OCI-LY1 (cell line): Measurements from ENCODE around the gene TPD52L1.

Source experiments
- EZH2 ChIP-seq: fragments of 200-600 bp; sonication (generic), shearing (Covaris generic); IDR thresholded peaks from 2 replicates; pipeline ENCODE4 v1.8.0; 2017; ENCODE audit warnings: borderline replicate concordance, mixed run types, mild to moderate bottlenecking, antibody characterized with exemption, low read length, moderate library complexity, mixed read lengths
- TF ChIP-seq, protein P1 (sequence below): fragments of 200-600 bp; sonication (generic), shearing (Covaris generic); IDR thresholded peaks from 2 replicates; pipeline ENCODE4 v1.5.1; 2017; ENCODE audit warnings: mild to moderate bottlenecking, antibody characterized with exemption, low read length, moderate library complexity, mixed read lengths

DNA sequence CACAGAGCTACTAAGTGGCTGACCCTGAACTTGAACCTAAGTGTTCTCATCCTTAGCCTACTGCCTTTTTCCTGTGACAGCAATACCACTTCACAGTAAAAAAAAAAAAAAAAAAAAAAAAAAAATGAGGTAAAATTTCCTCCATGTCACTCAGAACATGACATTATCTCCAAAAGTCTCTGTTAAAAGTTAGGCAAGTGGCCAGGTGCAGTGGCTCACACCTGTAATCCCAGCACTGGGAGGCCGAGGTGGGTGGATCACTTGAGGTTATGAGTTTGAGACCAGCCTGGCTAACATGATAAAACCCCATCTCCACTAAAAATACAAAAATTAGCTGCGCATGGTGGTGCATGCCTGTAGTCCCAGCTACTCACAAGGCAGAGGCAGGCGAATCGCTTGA, 159.4 kb downstream of the TPD52L1 start:
- TF ChIP-seq, protein P1, sequence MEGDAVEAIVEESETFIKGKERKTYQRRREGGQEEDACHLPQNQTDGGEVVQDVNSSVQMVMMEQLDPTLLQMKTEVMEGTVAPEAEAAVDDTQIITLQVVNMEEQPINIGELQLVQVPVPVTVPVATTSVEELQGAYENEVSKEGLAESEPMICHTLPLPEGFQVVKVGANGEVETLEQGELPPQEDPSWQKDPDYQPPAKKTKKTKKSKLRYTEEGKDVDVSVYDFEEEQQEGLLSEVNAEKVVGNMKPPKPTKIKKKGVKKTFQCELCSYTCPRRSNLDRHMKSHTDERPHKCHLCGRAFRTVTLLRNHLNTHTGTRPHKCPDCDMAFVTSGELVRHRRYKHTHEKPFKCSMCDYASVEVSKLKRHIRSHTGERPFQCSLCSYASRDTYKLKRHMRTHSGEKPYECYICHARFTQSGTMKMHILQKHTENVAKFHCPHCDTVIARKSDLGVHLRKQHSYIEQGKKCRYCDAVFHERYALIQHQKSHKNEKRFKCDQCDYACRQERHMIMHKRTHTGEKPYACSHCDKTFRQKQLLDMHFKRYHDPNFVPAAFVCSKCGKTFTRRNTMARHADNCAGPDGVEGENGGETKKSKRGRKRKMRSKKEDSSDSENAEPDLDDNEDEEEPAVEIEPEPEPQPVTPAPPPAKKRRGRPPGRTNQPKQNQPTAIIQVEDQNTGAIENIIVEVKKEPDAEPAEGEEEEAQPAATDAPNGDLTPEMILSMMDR: no peak
- no peak for TF ChIP-seq EZH2
